ENCODE measurements around the gene TMOD1.
"Not testable (repeated sequence)": the region's sequence is repeated elsewhere in the genome, so short reads cannot be mapped to it uniquely, and the experiment has no call there.

TMOD1 gene

GRCh38 chr9:97601228-97601898 is 99.9 kb downstream of the TMOD1 start:
- DNase-seq = no peak

- no peak for DNase-seq
Observed at GRCh38 chr9:97602430-97602829, 101.0 kb downstream of the TMOD1 start.

GRCh38 chr9:97604901-97605645 is 103.6 kb downstream of the TMOD1 start:
- no peak for DNase-seq

GRCh38 chr9:97615439-97616072 is 114.1 kb downstream of the TMOD1 start:
- DNase-seq = no peak

- DNase-seq = no peak
Observed at GRCh38 chr9:97617939-97618416, 116.5 kb downstream of the TMOD1 start.

GRCh38 chr9:97620063-97620462 is 118.6 kb downstream of the TMOD1 start:
- DNase-seq = not testable (repeated sequence)

GRCh38 chr9:97622483-97622882 is 121.0 kb downstream of the TMOD1 start:
- not testable (repeated sequence) for DNase-seq

- DNase-seq = no peak
Observed at GRCh38 chr9:97623946-97624345, 122.5 kb downstream of the TMOD1 start.

GRCh38 chr9:97625620-97626019 is 124.2 kb downstream of the TMOD1 start:
- no peak for DNase-seq

GRCh38 chr9:97627624-97628023 is 126.2 kb downstream of the TMOD1 start:
- no peak for DNase-seq

GRCh38 chr9:97628668-97629067 is 127.2 kb downstream of the TMOD1 start:
- no peak for DNase-seq

GRCh38 chr9:97629156-97629555 is 127.7 kb downstream of the TMOD1 start:
- no peak for DNase-seq

GRCh38 chr9:97630591-97630990 is 129.1 kb downstream of the TMOD1 start:
- DNase-seq = no peak

- DNase-seq = peak; percentile 14
Observed at GRCh38 chr9:97632248-97632984, 130.9 kb downstream of the TMOD1 start.

- peak; percentile 74 for DNase-seq
Observed at GRCh38 chr9:97632985-97633858, 131.8 kb downstream of the TMOD1 start, which contains the start of the genes NCBP1 and TSTD2. TSS of gene NCBP1 (plus strand) at chr9:97633821. CDS start at chr9:97633882, 61 bp downstream. TSS of gene TSTD2 (minus strand) at chr9:97633368. CDS start at chr9:97627562, 5,806 bp downstream.

GRCh38 chr9:97633859-97634490 is 132.5 kb downstream of the TMOD1 start:
- DNase-seq = no peak

- no peak for DNase-seq
Observed at GRCh38 chr9:97635026-97635425, 133.6 kb downstream of the TMOD1 start.

GRCh38 chr9:97636903-97637302 is 135.4 kb downstream of the TMOD1 start:
- DNase-seq = no peak

- no peak for DNase-seq
Observed at GRCh38 chr9:97638666-97639065, 137.2 kb downstream of the TMOD1 start.

GRCh38 chr9:97640325-97640724 is 138.9 kb downstream of the TMOD1 start:
- DNase-seq = no peak

GRCh38 chr9:97645720-97646119 is 144.3 kb downstream of the TMOD1 start:
- no peak for DNase-seq
